K562 (cell line): ENCODE data around the gene NMRK2. TPM values are rescaled to one million over a fixed set of nuclear protein-coding genes. Genes with fewer than 3 reads are reported as not detected.
A peak's percentile ranks its signal among the peaks of the same experiment; 100 is the strongest.

Experiments used
- IRF2 ChIP-seq: sonication (generic); formaldehyde crosslinking; IDR thresholded peaks from 2 replicates; pipeline ENCODE4 v1.8.1; 2022; ENCODE audit warnings: mild to moderate bottlenecking, missing genetic modification reagents
- KAT7 ChIP-seq: sonication (generic); formaldehyde crosslinking; IDR thresholded peaks from 2 replicates; pipeline ENCODE4 v1.8.0; 2022; ENCODE audit warnings: missing genetic modification reagents, mild to moderate bottlenecking, borderline replicate concordance
- LCOR ChIP-seq: sonication (generic); formaldehyde crosslinking; IDR thresholded peaks from 2 replicates; pipeline ENCODE4 v1.8.0; 2022; ENCODE audit warnings: mild to moderate bottlenecking, missing genetic modification reagents
- MXI1 ChIP-seq: IDR thresholded peaks from 2 replicates; pipeline ENCODE4 v1.6.1; 2011; ENCODE audit warnings: low read depth, mild to moderate bottlenecking, improper control_type of control experiment, low read length
- NFXL1 ChIP-seq: fragments of 450-650 bp; formaldehyde crosslinking; IDR thresholded peaks from 2 replicates; pipeline ENCODE4 v1.4.0; 2021; ENCODE audit warnings: mild to moderate bottlenecking
- SAFB2 ChIP-seq: fragments of 200-400 bp; formaldehyde crosslinking; IDR thresholded peaks from 2 replicates; pipeline ENCODE4 v1.6.1; 2018; ENCODE audit warnings: borderline replicate concordance, low read length, low read depth, moderate library complexity; ENCODE audit not compliant: severe bottlenecking
- SIRT6 ChIP-seq: IDR thresholded peaks from one replicate; pipeline ENCODE4 v1.6.1; 2012; ENCODE audit warnings: low read depth, mild to moderate bottlenecking, control low read depth, inconsistent platforms, low read length, moderate library complexity
- SMARCE1 ChIP-seq: fragments of 450-650 bp; IDR thresholded peaks from 2 replicates; pipeline ENCODE4 v1.7.1; 2016; ENCODE audit warnings: mild to moderate bottlenecking
- SRF ChIP-seq, 2 experiments: fragments of 250-450, 450-650 bp in 1 of 2; sonication (Bioruptor Pico) in 1 of 2; sonication (generic) in 1 of 2; formaldehyde crosslinking; IDR thresholded peaks; 2 replicates each; pipeline versions ENCODE4 v1.5.0 to v1.5.1; 2020 to 2022; ENCODE audit warnings: mild to moderate bottlenecking in 1 of 2, missing genetic modification reagents in 1 of 2
- ZNF146 ChIP-seq: IDR thresholded peaks from one replicate; pipeline ENCODE4 v1.6.1; 2018; ENCODE audit warnings: missing compliant biosample characterization; ENCODE audit not compliant: unreplicated experiment
- ZNF184 ChIP-seq: sonication (generic); formaldehyde crosslinking; IDR thresholded peaks from 2 replicates; pipeline ENCODE4 v1.5.0; 2020; ENCODE audit warnings: missing genetic modification reagents
- polyA plus RNA-seq, 8 experiments: library from polyadenylated mRNA; depleted of rRNA in 4 of 8; stranded (reverse) in 5 of 8; unstranded in 3 of 8; fragments of >200 nt; fragmentation: Nextera tagmentation in 2 of 8; fragmentation: Illumina TruSeq in 1 of 8; extraction: Ambion mirVana in 2 of 8; extraction: Trizol in 1 of 8; gene quantifications; 2 replicates each; pipeline versions ENCODE4 v1.2.1 to v1.2.3, GENCODE V29; 2011 to 2014; ENCODE audit warnings: inconsistent platforms in 1 of 8, missing spikeins in 1 of 8
- total RNA-seq, 7 experiments: library from RNA; depleted of rRNA in 6 of 7; stranded (reverse); fragments of >200 nt in 6 of 7; fragmentation: Illumina TruSeq in 2 of 7; extraction: Trizol in 2 of 7; gene quantifications; 2 replicates each; pipeline versions ENCODE4 v1.2.1 to v1.2.3, GENCODE V29; 2011 to 2021; ENCODE audit warnings: low replicate concordance in 1 of 7
- TF ChIP-seq, protein P1 (sequence below): fragments of 200-600 bp; sonication (generic); IDR thresholded peaks from one replicate; pipeline ENCODE4 v1.6.1; 2012; ENCODE audit warnings: mild to moderate bottlenecking, low read depth, low read length, inconsistent platforms
- TF ChIP-seq, protein P2 (sequence below): fragments of 250-450 bp; sonication (Bioruptor Pico); IDR thresholded peaks from 2 replicates; pipeline ENCODE4 v1.4.0; 2020; ENCODE audit warnings: mild to moderate bottlenecking
- TF ChIP-seq, protein P3 (sequence below): sonication (generic); formaldehyde crosslinking; IDR thresholded peaks from 2 replicates; pipeline ENCODE4 v1.9.0; 2022; ENCODE audit warnings: mild to moderate bottlenecking, missing genetic modification reagents

Gene NMRK2
- total and polyA plus RNA-seq, 9 of the 15 experiments (the other 6 are each of a cell fraction or from before 2014, with no cell fraction given): not detected

DNA sequence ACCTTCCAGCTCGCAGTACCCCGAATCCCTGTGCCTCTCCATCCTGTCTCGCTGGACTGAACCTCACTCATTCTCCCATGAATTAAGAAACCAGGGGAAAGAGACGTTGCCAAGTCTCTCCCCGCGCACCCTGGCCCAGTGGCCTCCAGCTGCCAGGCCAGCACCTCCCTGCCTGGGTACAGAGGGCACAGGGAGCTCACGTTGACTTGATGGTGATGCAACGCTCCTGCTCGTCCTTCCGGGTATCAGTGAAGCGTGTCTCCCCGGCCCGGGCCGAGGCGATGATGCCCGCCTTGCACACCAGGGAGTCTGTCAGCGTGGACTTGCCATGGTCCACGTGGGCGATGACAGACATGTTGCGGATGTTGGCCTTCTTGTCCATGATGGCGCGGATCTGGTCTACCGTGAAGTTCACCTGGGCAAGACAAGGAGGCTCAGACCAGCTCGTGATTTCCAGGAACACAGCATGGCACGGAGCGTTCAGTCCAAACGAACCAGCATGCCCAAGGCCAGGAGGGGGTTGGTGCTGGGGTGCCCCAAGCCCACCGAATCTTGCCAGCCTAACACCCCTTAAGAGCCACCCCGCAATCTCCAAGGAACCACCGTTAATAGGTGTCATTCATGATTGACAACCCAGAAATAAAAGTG is 51.2 kb downstream of the NMRK2 start (continued):
- TF ChIP-seq, protein P1, sequence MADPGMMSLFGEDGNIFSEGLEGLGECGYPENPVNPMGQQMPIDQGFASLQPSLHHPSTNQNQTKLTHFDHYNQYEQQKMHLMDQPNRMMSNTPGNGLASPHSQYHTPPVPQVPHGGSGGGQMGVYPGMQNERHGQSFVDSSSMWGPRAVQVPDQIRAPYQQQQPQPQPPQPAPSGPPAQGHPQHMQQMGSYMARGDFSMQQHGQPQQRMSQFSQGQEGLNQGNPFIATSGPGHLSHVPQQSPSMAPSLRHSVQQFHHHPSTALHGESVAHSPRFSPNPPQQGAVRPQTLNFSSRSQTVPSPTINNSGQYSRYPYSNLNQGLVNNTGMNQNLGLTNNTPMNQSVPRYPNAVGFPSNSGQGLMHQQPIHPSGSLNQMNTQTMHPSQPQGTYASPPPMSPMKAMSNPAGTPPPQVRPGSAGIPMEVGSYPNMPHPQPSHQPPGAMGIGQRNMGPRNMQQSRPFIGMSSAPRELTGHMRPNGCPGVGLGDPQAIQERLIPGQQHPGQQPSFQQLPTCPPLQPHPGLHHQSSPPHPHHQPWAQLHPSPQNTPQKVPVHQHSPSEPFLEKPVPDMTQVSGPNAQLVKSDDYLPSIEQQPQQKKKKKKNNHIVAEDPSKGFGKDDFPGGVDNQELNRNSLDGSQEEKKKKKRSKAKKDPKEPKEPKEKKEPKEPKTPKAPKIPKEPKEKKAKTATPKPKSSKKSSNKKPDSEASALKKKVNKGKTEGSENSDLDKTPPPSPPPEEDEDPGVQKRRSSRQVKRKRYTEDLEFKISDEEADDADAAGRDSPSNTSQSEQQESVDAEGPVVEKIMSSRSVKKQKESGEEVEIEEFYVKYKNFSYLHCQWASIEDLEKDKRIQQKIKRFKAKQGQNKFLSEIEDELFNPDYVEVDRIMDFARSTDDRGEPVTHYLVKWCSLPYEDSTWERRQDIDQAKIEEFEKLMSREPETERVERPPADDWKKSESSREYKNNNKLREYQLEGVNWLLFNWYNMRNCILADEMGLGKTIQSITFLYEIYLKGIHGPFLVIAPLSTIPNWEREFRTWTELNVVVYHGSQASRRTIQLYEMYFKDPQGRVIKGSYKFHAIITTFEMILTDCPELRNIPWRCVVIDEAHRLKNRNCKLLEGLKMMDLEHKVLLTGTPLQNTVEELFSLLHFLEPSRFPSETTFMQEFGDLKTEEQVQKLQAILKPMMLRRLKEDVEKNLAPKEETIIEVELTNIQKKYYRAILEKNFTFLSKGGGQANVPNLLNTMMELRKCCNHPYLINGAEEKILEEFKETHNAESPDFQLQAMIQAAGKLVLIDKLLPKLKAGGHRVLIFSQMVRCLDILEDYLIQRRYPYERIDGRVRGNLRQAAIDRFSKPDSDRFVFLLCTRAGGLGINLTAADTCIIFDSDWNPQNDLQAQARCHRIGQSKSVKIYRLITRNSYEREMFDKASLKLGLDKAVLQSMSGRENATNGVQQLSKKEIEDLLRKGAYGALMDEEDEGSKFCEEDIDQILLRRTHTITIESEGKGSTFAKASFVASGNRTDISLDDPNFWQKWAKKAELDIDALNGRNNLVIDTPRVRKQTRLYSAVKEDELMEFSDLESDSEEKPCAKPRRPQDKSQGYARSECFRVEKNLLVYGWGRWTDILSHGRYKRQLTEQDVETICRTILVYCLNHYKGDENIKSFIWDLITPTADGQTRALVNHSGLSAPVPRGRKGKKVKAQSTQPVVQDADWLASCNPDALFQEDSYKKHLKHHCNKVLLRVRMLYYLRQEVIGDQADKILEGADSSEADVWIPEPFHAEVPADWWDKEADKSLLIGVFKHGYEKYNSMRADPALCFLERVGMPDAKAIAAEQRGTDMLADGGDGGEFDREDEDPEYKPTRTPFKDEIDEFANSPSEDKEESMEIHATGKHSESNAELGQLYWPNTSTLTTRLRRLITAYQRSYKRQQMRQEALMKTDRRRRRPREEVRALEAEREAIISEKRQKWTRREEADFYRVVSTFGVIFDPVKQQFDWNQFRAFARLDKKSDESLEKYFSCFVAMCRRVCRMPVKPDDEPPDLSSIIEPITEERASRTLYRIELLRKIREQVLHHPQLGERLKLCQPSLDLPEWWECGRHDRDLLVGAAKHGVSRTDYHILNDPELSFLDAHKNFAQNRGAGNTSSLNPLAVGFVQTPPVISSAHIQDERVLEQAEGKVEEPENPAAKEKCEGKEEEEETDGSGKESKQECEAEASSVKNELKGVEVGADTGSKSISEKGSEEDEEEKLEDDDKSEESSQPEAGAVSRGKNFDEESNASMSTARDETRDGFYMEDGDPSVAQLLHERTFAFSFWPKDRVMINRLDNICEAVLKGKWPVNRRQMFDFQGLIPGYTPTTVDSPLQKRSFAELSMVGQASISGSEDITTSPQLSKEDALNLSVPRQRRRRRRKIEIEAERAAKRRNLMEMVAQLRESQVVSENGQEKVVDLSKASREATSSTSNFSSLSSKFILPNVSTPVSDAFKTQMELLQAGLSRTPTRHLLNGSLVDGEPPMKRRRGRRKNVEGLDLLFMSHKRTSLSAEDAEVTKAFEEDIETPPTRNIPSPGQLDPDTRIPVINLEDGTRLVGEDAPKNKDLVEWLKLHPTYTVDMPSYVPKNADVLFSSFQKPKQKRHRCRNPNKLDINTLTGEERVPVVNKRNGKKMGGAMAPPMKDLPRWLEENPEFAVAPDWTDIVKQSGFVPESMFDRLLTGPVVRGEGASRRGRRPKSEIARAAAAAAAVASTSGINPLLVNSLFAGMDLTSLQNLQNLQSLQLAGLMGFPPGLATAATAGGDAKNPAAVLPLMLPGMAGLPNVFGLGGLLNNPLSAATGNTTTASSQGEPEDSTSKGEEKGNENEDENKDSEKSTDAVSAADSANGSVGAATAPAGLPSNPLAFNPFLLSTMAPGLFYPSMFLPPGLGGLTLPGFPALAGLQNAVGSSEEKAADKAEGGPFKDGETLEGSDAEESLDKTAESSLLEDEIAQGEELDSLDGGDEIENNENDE: peak; percentile 14
- no peak for TF ChIP-seq NFXL1
- TF ChIP-seq SIRT6: peak; percentile 67
- TF ChIP-seq ZNF184: no peak
- TF ChIP-seq IRF2 (CRISPR knock-in tag): peak; percentile 66; the same call in 1 of the 2 replicates
- no peak for TF ChIP-seq SRF (CRISPR knock-in tag; IDR thresholded peaks at IDR 0.05)
- no peak for TF ChIP-seq ZNF146
- TF ChIP-seq, protein P2, sequence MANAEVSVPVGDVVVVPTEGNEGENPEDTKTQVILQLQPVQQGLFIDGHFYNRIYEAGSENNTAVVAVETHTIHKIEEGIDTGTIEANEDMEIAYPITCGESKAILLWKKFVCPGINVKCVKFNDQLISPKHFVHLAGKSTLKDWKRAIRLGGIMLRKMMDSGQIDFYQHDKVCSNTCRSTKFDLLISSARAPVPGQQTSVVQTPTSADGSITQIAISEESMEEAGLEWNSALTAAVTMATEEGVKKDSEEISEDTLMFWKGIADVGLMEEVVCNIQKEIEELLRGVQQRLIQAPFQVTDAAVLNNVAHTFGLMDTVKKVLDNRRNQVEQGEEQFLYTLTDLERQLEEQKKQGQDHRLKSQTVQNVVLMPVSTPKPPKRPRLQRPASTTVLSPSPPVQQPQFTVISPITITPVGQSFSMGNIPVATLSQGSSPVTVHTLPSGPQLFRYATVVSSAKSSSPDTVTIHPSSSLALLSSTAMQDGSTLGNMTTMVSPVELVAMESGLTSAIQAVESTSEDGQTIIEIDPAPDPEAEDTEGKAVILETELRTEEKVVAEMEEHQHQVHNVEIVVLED: no peak
- no peak; the same call in 1 of the 2 replicates for TF ChIP-seq KAT7 (CRISPR knock-in tag)
- no peak for TF ChIP-seq SAFB2
- 0 out of 2 replicates have a peak, but pooled peaks have one; percentile 22 for TF ChIP-seq MXI1
- TF ChIP-seq, protein P3, sequence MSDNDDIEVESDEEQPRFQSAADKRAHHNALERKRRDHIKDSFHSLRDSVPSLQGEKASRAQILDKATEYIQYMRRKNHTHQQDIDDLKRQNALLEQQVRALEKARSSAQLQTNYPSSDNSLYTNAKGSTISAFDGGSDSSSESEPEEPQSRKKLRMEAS (CRISPR knock-in tag): peak; percentile 89
- TF ChIP-seq SMARCE1: no peak
- TF ChIP-seq LCOR (CRISPR knock-in tag): no peak
